ENCODE data around the gene TMEM176B.

- TF ChIP-seq EZH2 (IDR thresholded peaks at IDR 0.05) (no peak), POLR2AphosphoS5 (IDR thresholded peaks at IDR 0.05; ENCODE audit: borderline replicate concordance, low read depth, low read length) (no peak)
Measured at GRCh38 chr7:150793569-150794238, 6.5 kb downstream of the TMEM176B start.
